ENCODE data around the gene CERS1.
"Not testable (repeated sequence)": the region's sequence is repeated elsewhere in the genome, so short reads cannot be mapped to it uniquely, and the experiment has no call there.

CERS1 gene

GRCh38 chr19:18908917-18909619 is 13.1 kb upstream of the CERS1 start:
- Histone ChIP-seq H3K36me3 (ENCODE audit: insufficient read depth, low read length) (no peaks in the 10 kb centered on the region; the same call in 1 of the 2 replicates), H3K9ac (ENCODE audit: low read depth, low read length) (no peak overlapping the region), H3K9me3 (ENCODE audit: control insufficient read depth, insufficient read depth, low read length) (no peaks in the 10 kb centered on the region), H3K4me1 (ENCODE audit: insufficient read depth, low read length) (no peaks in the 10 kb centered on the region)

- Histone ChIP-seq H3K9ac (ENCODE audit: low read depth, low read length) (no peak overlapping the region), H3K9me3 (ENCODE audit: control insufficient read depth, insufficient read depth, low read length) (no peaks in the 10 kb centered on the region), H3K36me3 (ENCODE audit: insufficient read depth, low read length) (no peaks in the 10 kb centered on the region; the same call in 1 of the 2 replicates), H3K4me1 (ENCODE audit: insufficient read depth, low read length) (no peaks in the 10 kb centered on the region)
Observed at GRCh38 chr19:18906605-18907519, 10.9 kb upstream of the CERS1 start.

GRCh38 chr19:18905513-18906236 is 9.7 kb upstream of the CERS1 start:
- Histone ChIP-seq H3K4me1 (ENCODE audit: insufficient read depth, low read length) (no peaks in the 10 kb centered on the region), H3K9me3 (ENCODE audit: control insufficient read depth, insufficient read depth, low read length) (no peaks in the 10 kb centered on the region), H3K9ac (ENCODE audit: low read depth, low read length) (no peak overlapping the region), H3K36me3 (ENCODE audit: insufficient read depth, low read length) (no peaks in the 10 kb centered on the region; the same call in 1 of the 2 replicates)

- Histone ChIP-seq H3K9ac (ENCODE audit: low read depth, low read length) (no peak overlapping the region), H3K36me3 (ENCODE audit: insufficient read depth, low read length) (no peaks in the 10 kb centered on the region; the same call in 1 of the 2 replicates), H3K4me1 (ENCODE audit: insufficient read depth, low read length) (no peaks in the 10 kb centered on the region), H3K9me3 (ENCODE audit: control insufficient read depth, insufficient read depth, low read length) (no peaks in the 10 kb centered on the region)
Observed at GRCh38 chr19:18905058-18905456, 9.1 kb upstream of the CERS1 start.

GRCh38 chr19:18904334-18905057 is 8.5 kb upstream of the CERS1 start:
- Histone ChIP-seq H3K9ac (ENCODE audit: low read depth, low read length) (no peak overlapping the region), H3K4me1 (ENCODE audit: insufficient read depth, low read length) (no peaks in the 10 kb centered on the region), H3K9me3 (ENCODE audit: control insufficient read depth, insufficient read depth, low read length) (no peaks in the 10 kb centered on the region), H3K36me3 (ENCODE audit: insufficient read depth, low read length) (no peaks in the 10 kb centered on the region; the same call in 1 of the 2 replicates)

- H3K36me3 ChIP-seq (ENCODE audit: insufficient read depth, low read length) = no peaks in the 10 kb centered on the region; the same call in 1 of the 2 replicates
- H3K4me1 ChIP-seq (ENCODE audit: insufficient read depth, low read length) = no peaks in the 10 kb centered on the region
- H3K9me3 ChIP-seq (ENCODE audit: control insufficient read depth, insufficient read depth, low read length) = no peaks in the 10 kb centered on the region
- no peak overlapping the region for H3K9ac ChIP-seq (ENCODE audit: low read depth, low read length)
Observed at GRCh38 chr19:18903156-18904037, 7.4 kb upstream of the CERS1 start.

- not testable (repeated sequence) for H3K4me1 ChIP-seq (ENCODE audit: insufficient read depth, low read length); H3K36me3 ChIP-seq (ENCODE audit: insufficient read depth, low read length); H3K9ac ChIP-seq (ENCODE audit: low read depth, low read length); H3K9me3 ChIP-seq (ENCODE audit: control insufficient read depth, insufficient read depth, low read length)
Observed at GRCh38 chr19:18902519-18902918, 6.6 kb upstream of the CERS1 start.

GRCh38 chr19:18901491-18901890 is 5.5 kb upstream of the CERS1 start:
- Histone ChIP-seq H3K4me1 (ENCODE audit: insufficient read depth, low read length) (no peaks in the 10 kb centered on the region), H3K9ac (ENCODE audit: low read depth, low read length) (no peak overlapping the region), H3K36me3 (ENCODE audit: insufficient read depth, low read length) (no peaks in the 10 kb centered on the region; the same call in 1 of the 2 replicates), H3K9me3 (ENCODE audit: control insufficient read depth, insufficient read depth, low read length) (no peaks in the 10 kb centered on the region)

GRCh38 chr19:18900700-18901481 is 4.9 kb upstream of the CERS1 start:
- no peaks in the 10 kb centered on the region; the same call in 1 of the 2 replicates for H3K36me3 ChIP-seq (ENCODE audit: insufficient read depth, low read length)

GRCh38 chr19:18899624-18900560 is 3.9 kb upstream of the CERS1 start:
- Histone ChIP-seq H3K4me1 (ENCODE audit: insufficient read depth, low read length) (no peaks in the 10 kb centered on the region), H3K9ac (ENCODE audit: low read depth, low read length) (no peak overlapping the region), H3K36me3 (ENCODE audit: insufficient read depth, low read length) (no peaks in the 10 kb centered on the region; the same call in 1 of the 2 replicates), H3K9me3 (ENCODE audit: control insufficient read depth, insufficient read depth, low read length) (no peaks in the 10 kb centered on the region)

More at GRCh38 chr19:18900700-18901481, 4.9 kb upstream of the CERS1 start:
- no peaks in the 10 kb centered on the region for H3K4me1 ChIP-seq (ENCODE audit: insufficient read depth, low read length)
- no peaks in the 10 kb centered on the region for H3K9me3 ChIP-seq (ENCODE audit: control insufficient read depth, insufficient read depth, low read length)
- no peak overlapping the region for H3K9ac ChIP-seq (ENCODE audit: low read depth, low read length)

- Histone ChIP-seq H3K9me3 (ENCODE audit: control insufficient read depth, insufficient read depth, low read length) (no peaks in the 10 kb centered on the region), H3K36me3 (ENCODE audit: insufficient read depth, low read length) (no peaks in the 10 kb centered on the region; the same call in 1 of the 2 replicates), H3K9ac (ENCODE audit: low read depth, low read length) (no peak overlapping the region)
Observed at GRCh38 chr19:18898607-18899408, 2.9 kb upstream of the CERS1 start.

More at GRCh38 chr19:18898607-18899408, 2.9 kb upstream of the CERS1 start:
- H3K4me1 ChIP-seq (ENCODE audit: insufficient read depth, low read length) = no peaks in the 10 kb centered on the region
